T-helper 22 cell (primary cell): ENCODE results near the gene UTP11.

Experiments used
- DNase-seq: peaks from one replicate; pipeline ENCODE4 v3.0.0-alpha.2; 2020; ENCODE audit warnings: low read depth

The UTP11 gene

DNA sequence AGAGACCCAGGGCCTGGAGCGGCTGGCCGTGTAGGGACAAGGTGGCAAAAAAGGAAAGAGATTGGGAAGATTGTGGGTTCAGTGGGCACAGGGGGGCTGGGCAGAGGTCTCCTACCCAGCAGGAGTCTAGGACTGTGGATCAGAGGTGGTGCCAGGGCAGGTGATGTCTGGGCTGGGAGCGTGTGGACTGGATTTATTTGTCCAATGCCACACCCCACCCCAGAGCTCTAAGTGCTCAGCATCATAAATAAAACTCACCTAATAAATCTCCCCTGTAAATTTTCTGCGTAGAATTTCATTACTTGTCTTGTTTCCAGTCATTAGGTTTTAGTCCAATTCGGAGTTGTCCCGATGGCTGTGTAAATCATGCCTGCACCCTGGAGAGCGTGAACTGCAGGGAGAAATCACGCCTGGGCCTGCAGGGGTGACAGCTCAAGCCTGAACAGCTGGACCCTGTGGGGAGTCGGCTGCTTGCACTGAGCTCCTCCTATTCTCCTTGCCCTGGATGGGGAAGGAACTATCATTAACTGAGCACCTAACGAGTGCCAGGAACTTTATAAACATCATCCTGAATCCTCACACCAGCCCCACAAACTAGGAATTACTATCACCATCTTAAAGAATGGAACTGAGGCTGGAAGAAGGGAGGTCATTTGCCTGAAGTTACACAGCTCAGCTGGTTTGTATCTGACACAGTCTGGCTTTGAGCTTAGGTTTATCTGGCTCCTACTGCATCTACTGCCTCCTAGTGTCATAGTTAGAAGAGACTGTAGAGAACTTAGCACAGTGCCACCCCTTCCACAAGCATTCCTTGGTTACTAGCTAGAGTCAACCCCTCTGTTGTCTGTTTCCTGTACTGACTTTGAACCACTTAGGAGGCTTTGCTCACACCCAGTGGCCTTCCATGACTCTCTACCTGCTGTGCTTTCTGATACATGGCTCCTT lies 59.0 kb downstream of the UTP11 start:
- no peak for DNase-seq

GRCh38 chr1:38072858-38073257 lies 60.3 kb downstream of the UTP11 start:
- no peak for DNase-seq

GRCh38 chr1:38073534-38074301 lies 61.2 kb downstream of the UTP11 start:
- no peak for DNase-seq

DNA sequence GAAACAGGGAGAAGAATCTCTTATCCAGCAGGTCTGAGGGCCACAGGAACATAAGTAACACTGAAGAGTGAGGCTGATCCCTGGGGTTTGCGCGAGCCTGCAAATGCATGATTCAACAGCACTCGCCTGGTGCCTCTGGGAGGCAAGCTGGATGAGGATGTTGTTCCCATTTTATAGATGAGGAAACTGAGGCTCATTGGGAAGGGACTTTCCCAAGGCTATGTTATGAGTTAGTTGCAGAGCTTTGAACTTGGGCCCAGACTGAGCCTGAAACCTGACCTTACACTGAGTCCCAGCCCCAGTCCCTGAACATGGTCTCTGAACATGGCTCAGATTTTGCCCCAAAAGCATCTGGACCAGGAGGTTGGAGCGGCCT lies 61.8 kb downstream of the UTP11 start:
- DNase-seq = no peak
